Prostate gland (tissue), 2 donors: ENCODE measurements around the gene CCNJ.
A peak's percentile ranks its signal among the peaks of the same experiment; 100 is the strongest.

Experiments
- CTCF ChIP-seq, 4 experiments: fragments of 200-600 bp in 2 of 4; fragments of 450-650 bp in 2 of 4; sonication (generic) in 2 of 4; IDR thresholded peaks; 1 replicate in 3 of 4; 2 replicates in 1 of 4; pipeline ENCODE4 v1.5.1; 2016 to 2019; ENCODE audit warnings: antibody characterized with exemption in 4 of 4, mild to moderate bottlenecking in 2 of 4, moderate library complexity in 2 of 4
- POLR2A ChIP-seq: fragments of 450-650 bp; IDR thresholded peaks from one replicate; pipeline ENCODE4 v1.6.1; 2016; ENCODE audit warnings: antibody characterized with exemption, mild to moderate bottlenecking
- POLR2AphosphoS5 ChIP-seq: sonication (generic); formaldehyde crosslinking; IDR thresholded peaks from one replicate; pipeline ENCODE4 v1.6.1; 2017; ENCODE audit warnings: antibody characterized with exemption

DNA sequence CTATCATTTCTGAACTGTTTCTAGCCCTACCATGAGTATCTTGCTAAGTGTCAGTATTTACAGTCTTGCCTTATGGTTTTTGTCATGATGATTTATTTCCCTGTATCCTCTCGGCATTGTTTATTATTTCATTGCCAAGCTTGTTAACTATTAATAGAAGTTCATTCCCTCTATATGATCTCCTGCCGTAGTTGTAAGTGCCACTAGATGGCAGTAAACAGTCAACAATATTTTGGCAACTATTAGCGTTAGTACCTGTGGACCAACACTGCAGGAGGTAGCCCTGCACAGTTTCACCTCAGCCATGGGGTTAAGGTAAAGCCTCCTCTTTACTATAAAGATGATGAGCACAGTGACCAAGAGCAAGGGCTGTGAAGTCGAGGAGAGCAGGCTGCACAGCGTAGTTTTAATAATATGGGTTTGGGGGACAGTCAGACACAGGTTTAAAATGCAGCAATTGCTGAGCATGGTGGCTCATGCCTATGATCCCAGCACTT is 26.1 kb upstream of the CCNJ start:
- TF ChIP-seq POLR2A (no peak), CTCF (IDR thresholded peaks at IDR 0.05) (peak; percentile 28 to 76 (median 54)), POLR2AphosphoS5 (no peak)
